Vagina (tissue), 2 donors: Measurements from ENCODE around the gene ZNF324.

Experiments used
- CTCF ChIP-seq, 3 experiments: fragments of 450-650 bp in 2 of 3; fragments of 200-600 bp in 1 of 3; sonication (generic) in 1 of 3; IDR thresholded peaks; one replicate each; pipeline ENCODE4 v1.5.1; 2017 to 2019; ENCODE audit warnings: antibody characterized with exemption in 3 of 3, mild to moderate bottlenecking in 2 of 3, moderate library complexity in 2 of 3
- POLR2A ChIP-seq, 2 donors: fragments of 450-650 bp; IDR thresholded peaks; one replicate each; pipeline ENCODE4 v1.6.1; 2017; ENCODE audit warnings: antibody characterized with exemption in 2 of 2, mild to moderate bottlenecking in 2 of 2, moderate library complexity in 2 of 2
- POLR2AphosphoS5 ChIP-seq, 2 donors: sonication (generic); formaldehyde crosslinking; IDR thresholded peaks; one replicate each; pipeline ENCODE4 v1.9.0; 2017; ENCODE audit warnings: antibody characterized with exemption in 2 of 2, mild to moderate bottlenecking in 2 of 2, low read depth in 1 of 2; ENCODE audit not compliant: insufficient read depth in 1 of 2

- TF ChIP-seq CTCF (IDR thresholded peaks at IDR 0.05) = no peak
- no peak for TF ChIP-seq POLR2A (IDR thresholded peaks at IDR 0.05)
- TF ChIP-seq POLR2AphosphoS5 (IDR thresholded peaks at IDR 0.05; ENCODE audit: insufficient read depth in 1 of 2, low read depth in 1 of 2) = no peak
Measured at GRCh38 chr19:58491393-58491792, 24.5 kb downstream of the ZNF324 start.
